ENCODE measurements around the gene SLC16A10. TPM values are rescaled to one million over a fixed set of nuclear protein-coding genes. Genes with fewer than 3 reads are reported as not detected.

SLC16A10 gene
- total and polyA plus RNA-seq, 2 of the 13 experiments (the other 11 are each of a cell fraction or from before 2014, with no cell fraction given): 8.2 to 20.1 TPM

DNA sequence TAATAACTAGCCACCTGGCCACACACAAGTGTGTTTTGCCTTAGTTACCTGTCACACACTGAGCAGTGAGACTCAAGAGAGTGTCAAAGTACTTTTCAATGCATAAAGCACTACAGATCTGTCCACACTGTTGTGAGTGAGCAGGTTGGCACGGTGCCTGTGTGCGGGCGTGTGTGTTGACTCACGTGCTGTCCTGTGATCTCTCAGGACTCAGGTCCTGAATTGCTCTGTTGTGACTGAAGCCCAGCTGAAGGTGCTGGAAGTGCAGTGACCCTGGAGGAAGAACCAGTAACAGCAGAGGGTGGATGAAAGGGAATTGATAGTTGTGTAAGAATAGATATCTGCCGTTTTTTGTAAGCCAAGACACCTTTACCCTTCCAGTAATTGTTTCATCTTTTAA lies 18.3 kb downstream of the SLC16A10 start (continued):
- TF ChIP-seq ZNF816 (CRISPR knock-in tag; IDR thresholded peaks at IDR 0.05; ENCODE audit: borderline replicate concordance): no peak
- no peak for TF ChIP-seq SP2 (CRISPR knock-in tag; IDR thresholded peaks at IDR 0.05)
- TF ChIP-seq KAT8 (CRISPR knock-in tag; IDR thresholded peaks at IDR 0.05): peak; percentile 78
- TF ChIP-seq ZNF24 (IDR thresholded peaks at IDR 0.05): no peak
- peak; percentile 93 for TF ChIP-seq SAP130 (CRISPR knock-in tag; IDR thresholded peaks at IDR 0.05; ENCODE audit: low read depth)
- TF ChIP-seq ZMYM2 (CRISPR knock-in tag; IDR thresholded peaks at IDR 0.05): peak; percentile 73; the same call in 1 of the 2 replicates
- TF ChIP-seq HBP1 (CRISPR knock-in tag; IDR thresholded peaks at IDR 0.05; ENCODE audit: low read depth): no peak
- no peak for TF ChIP-seq ZNF367 (CRISPR knock-in tag; IDR thresholded peaks at IDR 0.05; ENCODE audit: borderline replicate concordance)
- TF ChIP-seq DDIT3 (CRISPR knock-in tag; IDR thresholded peaks at IDR 0.05): no peak
- TF ChIP-seq ZNF33B (CRISPR knock-in tag; IDR thresholded peaks at IDR 0.05): no peak
- TF ChIP-seq ZNF496 (CRISPR knock-in tag; IDR thresholded peaks at IDR 0.05; ENCODE audit: insufficient replicate concordance): no peak
- TF ChIP-seq TAF1 (CRISPR knock-in tag; IDR thresholded peaks at IDR 0.05): no peak
- TF ChIP-seq, protein P1, sequence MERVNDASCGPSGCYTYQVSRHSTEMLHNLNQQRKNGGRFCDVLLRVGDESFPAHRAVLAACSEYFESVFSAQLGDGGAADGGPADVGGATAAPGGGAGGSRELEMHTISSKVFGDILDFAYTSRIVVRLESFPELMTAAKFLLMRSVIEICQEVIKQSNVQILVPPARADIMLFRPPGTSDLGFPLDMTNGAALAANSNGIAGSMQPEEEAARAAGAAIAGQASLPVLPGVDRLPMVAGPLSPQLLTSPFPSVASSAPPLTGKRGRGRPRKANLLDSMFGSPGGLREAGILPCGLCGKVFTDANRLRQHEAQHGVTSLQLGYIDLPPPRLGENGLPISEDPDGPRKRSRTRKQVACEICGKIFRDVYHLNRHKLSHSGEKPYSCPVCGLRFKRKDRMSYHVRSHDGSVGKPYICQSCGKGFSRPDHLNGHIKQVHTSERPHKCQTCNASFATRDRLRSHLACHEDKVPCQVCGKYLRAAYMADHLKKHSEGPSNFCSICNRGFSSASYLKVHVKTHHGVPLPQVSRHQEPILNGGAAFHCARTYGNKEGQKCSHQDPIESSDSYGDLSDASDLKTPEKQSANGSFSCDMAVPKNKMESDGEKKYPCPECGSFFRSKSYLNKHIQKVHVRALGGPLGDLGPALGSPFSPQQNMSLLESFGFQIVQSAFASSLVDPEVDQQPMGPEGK (CRISPR knock-in tag; IDR thresholded peaks at IDR 0.05): peak; percentile 60
- TF ChIP-seq, protein P2, sequence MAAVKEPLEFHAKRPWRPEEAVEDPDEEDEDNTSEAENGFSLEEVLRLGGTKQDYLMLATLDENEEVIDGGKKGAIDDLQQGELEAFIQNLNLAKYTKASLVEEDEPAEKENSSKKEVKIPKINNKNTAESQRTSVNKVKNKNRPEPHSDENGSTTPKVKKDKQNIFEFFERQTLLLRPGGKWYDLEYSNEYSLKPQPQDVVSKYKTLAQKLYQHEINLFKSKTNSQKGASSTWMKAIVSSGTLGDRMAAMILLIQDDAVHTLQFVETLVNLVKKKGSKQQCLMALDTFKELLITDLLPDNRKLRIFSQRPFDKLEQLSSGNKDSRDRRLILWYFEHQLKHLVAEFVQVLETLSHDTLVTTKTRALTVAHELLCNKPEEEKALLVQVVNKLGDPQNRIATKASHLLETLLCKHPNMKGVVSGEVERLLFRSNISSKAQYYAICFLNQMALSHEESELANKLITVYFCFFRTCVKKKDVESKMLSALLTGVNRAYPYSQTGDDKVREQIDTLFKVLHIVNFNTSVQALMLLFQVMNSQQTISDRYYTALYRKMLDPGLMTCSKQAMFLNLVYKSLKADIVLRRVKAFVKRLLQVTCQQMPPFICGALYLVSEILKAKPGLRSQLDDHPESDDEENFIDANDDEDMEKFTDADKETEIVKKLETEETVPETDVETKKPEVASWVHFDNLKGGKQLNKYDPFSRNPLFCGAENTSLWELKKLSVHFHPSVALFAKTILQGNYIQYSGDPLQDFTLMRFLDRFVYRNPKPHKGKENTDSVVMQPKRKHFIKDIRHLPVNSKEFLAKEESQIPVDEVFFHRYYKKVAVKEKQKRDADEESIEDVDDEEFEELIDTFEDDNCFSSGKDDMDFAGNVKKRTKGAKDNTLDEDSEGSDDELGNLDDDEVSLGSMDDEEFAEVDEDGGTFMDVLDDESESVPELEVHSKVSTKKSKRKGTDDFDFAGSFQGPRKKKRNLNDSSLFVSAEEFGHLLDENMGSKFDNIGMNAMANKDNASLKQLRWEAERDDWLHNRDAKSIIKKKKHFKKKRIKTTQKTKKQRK (IDR thresholded peaks at IDR 0.05; ENCODE audit: low read length): no peak
- TF ChIP-seq ZNF44 (CRISPR knock-in tag; IDR thresholded peaks at IDR 0.05): no peak
- TF ChIP-seq THYN1 (CRISPR knock-in tag; IDR thresholded peaks at IDR 0.05; ENCODE audit: borderline replicate concordance, low read depth): no peak
- no peak for TF ChIP-seq U2AF2 (IDR thresholded peaks at IDR 0.05; ENCODE audit: low read depth, low read length)
- TF ChIP-seq SP1 (IDR thresholded peaks at IDR 0.05): no peak
- TF ChIP-seq SP1 (CRISPR knock-in tag; IDR thresholded peaks at IDR 0.05): peak; percentile 38; the same call in 1 of the 2 replicates
- peak; percentile 68 for TF ChIP-seq FOXA1 (IDR thresholded peaks at IDR 0.05)
- TF ChIP-seq FOXA1 (CRISPR knock-in tag; IDR thresholded peaks at IDR 0.05): peak; percentile 97
- peak; percentile 48; the same call in 1 of the 2 replicates for TF ChIP-seq ZNF747 (CRISPR knock-in tag; IDR thresholded peaks at IDR 0.05; ENCODE audit: borderline replicate concordance)
- TF ChIP-seq RARG (CRISPR knock-in tag; IDR thresholded peaks at IDR 0.05; ENCODE audit: low read depth): no peak
- TF ChIP-seq ZNF557 (CRISPR knock-in tag; IDR thresholded peaks at IDR 0.05): no peak
- no peak for TF ChIP-seq ZBTB7A (CRISPR knock-in tag; IDR thresholded peaks at IDR 0.05)
- TF ChIP-seq, protein P3, sequence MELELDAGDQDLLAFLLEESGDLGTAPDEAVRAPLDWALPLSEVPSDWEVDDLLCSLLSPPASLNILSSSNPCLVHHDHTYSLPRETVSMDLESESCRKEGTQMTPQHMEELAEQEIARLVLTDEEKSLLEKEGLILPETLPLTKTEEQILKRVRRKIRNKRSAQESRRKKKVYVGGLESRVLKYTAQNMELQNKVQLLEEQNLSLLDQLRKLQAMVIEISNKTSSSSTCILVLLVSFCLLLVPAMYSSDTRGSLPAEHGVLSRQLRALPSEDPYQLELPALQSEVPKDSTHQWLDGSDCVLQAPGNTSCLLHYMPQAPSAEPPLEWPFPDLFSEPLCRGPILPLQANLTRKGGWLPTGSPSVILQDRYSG (CRISPR knock-in tag; IDR thresholded peaks at IDR 0.05): no peak
